Colon (tissue), 2 donors: Measurements from ENCODE around the gene RBM11.

Experiments used
- FAIRE-seq: peaks from 2 replicates; lab custom pipeline; 2012; peaks lifted over from hg19 to GRCh38; lab: Jason Lieb, UNC
- donor health status: control.
- donor health status: control.

RBM11 gene

GRCh38 chr21:14271053-14271452, 55.1 kb downstream of the RBM11 start:
- FAIRE-seq: no peak

DNA sequence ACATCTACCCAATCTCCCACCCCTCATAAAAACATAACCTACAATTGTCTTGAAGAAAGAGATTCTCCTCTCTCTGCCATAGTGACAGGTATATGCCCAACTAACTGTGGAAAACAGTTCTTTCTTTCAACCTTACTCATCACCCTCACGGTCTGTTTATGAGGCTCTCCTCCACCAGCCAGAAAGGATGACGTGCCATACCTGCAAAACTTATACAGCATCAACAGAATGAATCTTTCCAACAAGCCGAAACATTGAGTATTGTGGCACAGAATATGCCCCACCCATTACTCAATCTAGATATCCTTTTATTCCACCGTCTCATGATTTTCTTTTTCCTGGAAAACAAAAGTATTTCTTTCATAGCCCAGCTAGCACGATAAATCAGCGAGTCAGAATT, 55.7 kb downstream of the RBM11 start:
- FAIRE-seq: no peak

DNA sequence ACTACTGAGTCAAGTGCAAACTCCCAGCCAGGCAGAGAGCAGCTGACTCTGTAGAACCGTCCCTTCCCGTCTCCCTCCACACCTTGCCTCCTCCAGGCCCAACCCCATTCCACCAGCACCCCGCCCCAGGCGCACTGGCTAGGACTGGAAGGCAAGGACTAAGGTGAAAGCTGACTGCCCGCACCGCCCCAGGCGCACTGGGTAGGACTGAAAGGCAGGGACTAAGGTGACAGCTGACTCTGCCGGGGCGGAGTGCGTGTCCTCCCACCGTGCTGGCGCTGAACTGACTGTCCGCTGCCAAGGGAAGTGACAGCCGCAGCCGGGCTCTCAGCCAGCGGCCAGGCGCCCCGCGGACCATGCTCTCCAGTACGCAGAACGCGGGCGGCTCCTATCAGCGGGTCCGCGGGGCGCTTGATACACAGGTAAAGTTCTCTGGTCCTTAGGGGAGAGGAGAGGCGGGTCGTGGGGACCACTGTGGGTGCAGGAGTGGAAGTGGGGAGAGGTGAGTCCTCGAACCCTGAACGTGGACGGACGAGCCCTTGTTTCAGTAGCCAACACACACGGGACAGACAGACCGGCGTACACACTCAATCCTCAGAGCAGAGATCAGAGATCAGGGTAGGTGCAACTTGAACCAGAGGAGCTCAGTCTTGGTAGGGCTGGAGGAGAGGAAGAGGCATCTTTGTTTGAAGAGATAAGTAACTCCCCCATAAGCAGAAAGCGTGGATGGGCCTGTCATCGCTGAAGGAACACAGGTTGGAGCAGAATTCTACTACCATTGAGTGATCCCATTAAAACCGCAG, 58.0 kb downstream of the RBM11 start:
- FAIRE-seq: no peak

GRCh38 chr21:14275702-14276205, 59.8 kb downstream of the RBM11 start:
- FAIRE-seq: no peak
